ENCODE data around the gene KCNK7.
"Not testable (repeated sequence)": the region's sequence is repeated elsewhere in the genome, so short reads cannot be mapped to it uniquely, and the experiment has no call there.

Gene KCNK7

GRCh38 chr11:65595543-65596281 lies at the start of gene KCNK7:
TSS of gene KCNK7 (minus strand) at chr11:65595800. CDS start at chr11:65595772, 28 bp downstream.
- no peak for DNase-seq (ENCODE audit: low read depth)

GRCh38 chr11:65644837-65645236 lies 49.2 kb upstream of the KCNK7 start:
- DNase-seq (ENCODE audit: low read depth): no peak

GRCh38 chr11:65643971-65644370 lies 48.4 kb upstream of the KCNK7 start:
- DNase-seq (ENCODE audit: low read depth): no peak

GRCh38 chr11:65642014-65642671 lies 46.5 kb upstream of the KCNK7 start:
- DNase-seq (ENCODE audit: low read depth): no peak

GRCh38 chr11:65641297-65642013 lies 45.9 kb upstream of the KCNK7 start:
- DNase-seq (ENCODE audit: low read depth): no peak

GRCh38 chr11:65640483-65641296 lies 45.1 kb upstream of the KCNK7 start:
- DNase-seq (ENCODE audit: low read depth): no peak

GRCh38 chr11:65639623-65640482 lies 44.3 kb upstream of the KCNK7 start:
- peak; percentile 40 for DNase-seq (ENCODE audit: low read depth)

GRCh38 chr11:65639228-65639597 lies 43.6 kb upstream of the KCNK7 start:
- not testable (repeated sequence) for DNase-seq (ENCODE audit: low read depth)

- peak; percentile 39 for DNase-seq (ENCODE audit: low read depth)
Observed at GRCh38 chr11:65637794-65638419, 42.3 kb upstream of the KCNK7 start, which contains the start of gene SIPA1. TSS of gene SIPA1 (plus strand) at chr11:65638101. CDS start at chr11:65640922, 2,821 bp downstream.

GRCh38 chr11:65637032-65637557 lies 41.5 kb upstream of the KCNK7 start:
- DNase-seq (ENCODE audit: low read depth): no peak

GRCh38 chr11:65636108-65637031 lies 40.8 kb upstream of the KCNK7 start:
- DNase-seq (ENCODE audit: low read depth): no peak

- no peak for DNase-seq (ENCODE audit: low read depth)
Observed at GRCh38 chr11:65634905-65635731, 39.5 kb upstream of the KCNK7 start.

- no peak for DNase-seq (ENCODE audit: low read depth)
Observed at GRCh38 chr11:65634440-65634839, 38.8 kb upstream of the KCNK7 start.

- DNase-seq (ENCODE audit: low read depth): no peak
Observed at GRCh38 chr11:65634109-65634436, 38.5 kb upstream of the KCNK7 start.

- DNase-seq (ENCODE audit: low read depth): no peak
Observed at GRCh38 chr11:65633390-65634108, 37.9 kb upstream of the KCNK7 start.

- DNase-seq (ENCODE audit: low read depth): no peak
Observed at GRCh38 chr11:65630215-65630614, 34.6 kb upstream of the KCNK7 start.

GRCh38 chr11:65629579-65629978 lies 34.0 kb upstream of the KCNK7 start:
- no peak for DNase-seq (ENCODE audit: low read depth)

- DNase-seq (ENCODE audit: low read depth): no peak
Observed at GRCh38 chr11:65627202-65627601, 31.6 kb upstream of the KCNK7 start.

Measured in stimulated activated CD8-positive, alpha-beta memory T cell treated with anti-CD3 and anti-CD28 coated beads, Interleukin-15, amount 100 ng/mL, for 1 hour (primary cell).